D721Med (cell line): ENCODE data around the gene ACVR1.

Experiments used
- DNase-seq: peaks from one replicate; pipeline ENCODE4 v3.0.0; 2011; ENCODE audit warnings: low spot score; ENCODE audit not compliant: insufficient read length
- FAIRE-seq: peaks from 2 replicates; lab custom pipeline; 2011; peaks lifted over from hg19 to GRCh38; lab: Jason Lieb, UNC
- CTCF ChIP-seq: IDR thresholded peaks from 2 replicates; pipeline ENCODE4 v1.5.1; 2012; ENCODE audit warnings: mild to moderate bottlenecking, control low read depth; ENCODE audit not compliant: insufficient read depth; ENCODE audit errors: missing control alignments

The ACVR1 gene

GRCh38 chr2:157918319-157918718 lies 42.2 kb upstream of the ACVR1 start:
- FAIRE-seq (no peak), DNase-seq (no peak)
- no peak for TF ChIP-seq CTCF

GRCh38 chr2:157911750-157912149 lies 35.6 kb upstream of the ACVR1 start:
- no peak for TF ChIP-seq CTCF
- DNase-seq (no peak), FAIRE-seq (no peak)

- FAIRE-seq, result no peak
- no peak for DNase-seq
- TF ChIP-seq CTCF, result no peak
Measured at GRCh38 chr2:157911246-157911645, 35.1 kb upstream of the ACVR1 start.

- DNase-seq, result no peak
- FAIRE-seq, result no peak
- no peak for TF ChIP-seq CTCF
Measured at GRCh38 chr2:157905092-157905491, 29.0 kb upstream of the ACVR1 start.

- FAIRE-seq (no peak), DNase-seq (no peak)
- no peak for TF ChIP-seq CTCF
Measured at GRCh38 chr2:157903626-157904025, 27.5 kb upstream of the ACVR1 start.

GRCh38 chr2:157903151-157903550 lies 27.0 kb upstream of the ACVR1 start:
- no peak for DNase-seq
- no peak for FAIRE-seq
- TF ChIP-seq CTCF, result no peak

GRCh38 chr2:157902692-157903091 lies 26.6 kb upstream of the ACVR1 start:
- FAIRE-seq, result no peak
- no peak for DNase-seq
- no peak for TF ChIP-seq CTCF
